DND-41 (cell line): ENCODE data around the gene PRCC.

Source experiments
- ATAC-seq: fragments of 200-7000 bp; cut with Tn5 transposase; 3 replicates; pipeline ENCODE4 v1.9.1; 2021; ENCODE audit warnings: low read depth; ENCODE audit not compliant: insufficient read depth
- DNase-seq: peaks from one replicate; pipeline ENCODE4 v3.0.0-alpha.2; 2020
- H2AFZ ChIP-seq: 2 replicates; pipeline ENCODE4 v1.6.0; 2012; ENCODE audit warnings: low read depth, low read length
- H3K27ac ChIP-seq: 2 replicates; pipeline ENCODE4 v1.5.1; 2012; ENCODE audit warnings: low read length, inconsistent platforms
- H3K27me3 ChIP-seq: fragments of 200-600 bp; sonication (generic); 2 replicates; pipeline ENCODE4 v1.6.0; 2012; ENCODE audit warnings: low read length, mild to moderate bottlenecking, inconsistent platforms; ENCODE audit not compliant: insufficient read depth, poor library complexity
- H3K36me3 ChIP-seq: 2 replicates; pipeline ENCODE4 v1.5.1; 2012; ENCODE audit warnings: low read length, inconsistent platforms; ENCODE audit not compliant: insufficient read depth
- H3K4me1 ChIP-seq: 2 replicates; pipeline ENCODE4 v1.5.1; 2012; ENCODE audit warnings: mild to moderate bottlenecking, low read length; ENCODE audit not compliant: insufficient read depth
- H3K4me2 ChIP-seq: 2 replicates; pipeline ENCODE4 v1.6.0; 2012; ENCODE audit warnings: mild to moderate bottlenecking, moderate library complexity, low read length, inconsistent platforms; ENCODE audit not compliant: insufficient read depth
- H3K4me3 ChIP-seq, 2 experiments: fragments of 200-600 bp in 1 of 2; shearing (Covaris generic) in 1 of 2; 2 replicates each; pipeline ENCODE4 v1.5.1; 2012 to 2016; ENCODE audit warnings: inconsistent platforms in 2 of 2, low read length in 2 of 2, mild to moderate bottlenecking in 2 of 2, low read depth in 1 of 2, moderate library complexity in 1 of 2
- H3K79me2 ChIP-seq: 2 replicates; pipeline ENCODE4 v1.6.0; 2012; ENCODE audit warnings: low read length, inconsistent platforms; ENCODE audit not compliant: insufficient read depth
- H3K9ac ChIP-seq: 2 replicates; pipeline ENCODE4 v1.6.0; 2012; ENCODE audit warnings: low read depth, mild to moderate bottlenecking, inconsistent platforms, low read length, moderate library complexity
- H3K9me3 ChIP-seq: 2 replicates; pipeline ENCODE4 v1.5.1; 2012; ENCODE audit warnings: low read length, moderate library complexity, mild to moderate bottlenecking, inconsistent platforms; ENCODE audit not compliant: insufficient read depth, severe bottlenecking
- H4K20me1 ChIP-seq: 2 replicates; pipeline ENCODE4 v1.6.0; 2012; ENCODE audit warnings: low read length; ENCODE audit not compliant: insufficient read depth
- CTCF ChIP-seq: IDR thresholded peaks from 2 replicates; pipeline ENCODE4 v1.5.1; 2012; ENCODE audit warnings: borderline replicate concordance, low read length, moderate library complexity, mild to moderate bottlenecking; ENCODE audit not compliant: poor library complexity, severe bottlenecking; ENCODE audit errors: extremely low read depth
- EZH2 ChIP-seq: IDR thresholded peaks from 3 replicates; pipeline ENCODE4 v1.6.1; 2012; ENCODE audit warnings: borderline replicate concordance, low read depth, mild to moderate bottlenecking, moderate library complexity, low read length, inconsistent platforms; ENCODE audit not compliant: severe bottlenecking

Gene PRCC

GRCh38 chr1:156804572-156805243 is 37.4 kb downstream of the PRCC start:
- Histone ChIP-seq H3K9me3 (no peaks in the 10 kb centered on the region), H3K27ac (no peak overlapping the region), H4K20me1 (no peaks in the 10 kb centered on the region), H3K79me2 (no peaks in the 10 kb centered on the region), H3K9ac (no peak overlapping the region), H3K27me3 (no peaks in the 10 kb centered on the region), H3K4me2 (no peak overlapping the region), H3K4me3 (no peak overlapping the region), H2AFZ (no peak overlapping the region), H3K4me1 (no peaks in the 10 kb centered on the region), H3K36me3 (peaks cover 24% of the 10 kb centered on the region; the same call in 1 of the 2 replicates)
- DNase-seq (no peak), ATAC-seq (no peak)
- TF ChIP-seq EZH2 (no peak), CTCF (no peak)

GRCh38 chr1:156805766-156806511 is 38.6 kb downstream of the PRCC start:
- Histone ChIP-seq H3K79me2 (no peaks in the 10 kb centered on the region), H3K36me3 (peaks cover 12% of the 10 kb centered on the region; the same call in 1 of the 2 replicates), H3K4me3 (no peak overlapping the region), H3K4me1 (no peaks in the 10 kb centered on the region), H3K9me3 (no peaks in the 10 kb centered on the region), H3K9ac (no peak overlapping the region), H3K27me3 (no peaks in the 10 kb centered on the region), H3K4me2 (no peak overlapping the region), H4K20me1 (no peaks in the 10 kb centered on the region), H2AFZ (no peak overlapping the region), H3K27ac (no peak overlapping the region)
- TF ChIP-seq CTCF (no peak), EZH2 (no peak)
- DNase-seq, result no peak
- ATAC-seq, result no peak

GRCh38 chr1:156806512-156807440 is 39.4 kb downstream of the PRCC start:
- TF ChIP-seq EZH2 (no peak), CTCF (no peak)
- no peak overlapping the region for H3K4me2 ChIP-seq
- no peak overlapping the region for H3K9ac ChIP-seq
- no peak overlapping the region for H3K4me3 ChIP-seq
- H3K9me3 ChIP-seq, result no peaks in the 10 kb centered on the region
- no peaks in the 10 kb centered on the region for H4K20me1 ChIP-seq
- H3K27ac ChIP-seq, result no peak overlapping the region
- H3K36me3 ChIP-seq, result peaks cover 6% of the 10 kb centered on the region; the same call in 1 of the 2 replicates
- ATAC-seq (no peak), DNase-seq (no peak)
- no peaks in the 10 kb centered on the region for H3K4me1 ChIP-seq
- no peaks in the 10 kb centered on the region for H3K27me3 ChIP-seq
- no peak overlapping the region for H2AFZ ChIP-seq
- no peaks in the 10 kb centered on the region for H3K79me2 ChIP-seq
